H1 (cell line): ENCODE data around the gene TRABD2A. TPM values are rescaled to one million over a fixed set of nuclear protein-coding genes. Genes with fewer than 3 reads are reported as not detected.

Experiments
- CTCF ChIA-PET: fragments of 300-600 bp; sonication (Branson Sonifier 250); formaldehyde crosslinking; loops from one replicate; lab custom pipeline; 2021; ENCODE audit not compliant: partially characterized antibody; lab: Charles Lee
- POLR2A ChIA-PET: fragments of 300-600 bp; sonication (Branson Sonifier 250); formaldehyde crosslinking; loops from one replicate; lab custom pipeline; 2021; ENCODE audit warnings: inconsistent platforms; ENCODE audit not compliant: partially characterized antibody; lab: Charles Lee
- DNase-seq, 2 experiments: peaks; one replicate each; pipeline versions ENCODE4 v3.0.0 to v3.0.0-alpha.2; 2010 to 2022; ENCODE audit warnings: low spot score in 2 of 2, low read depth in 1 of 2, mixed read lengths in 1 of 2
- FAIRE-seq: peaks from 2 replicates; lab custom pipeline; 2011; peaks lifted over from hg19 to GRCh38; lab: Jason Lieb, UNC
- H2AFZ ChIP-seq: 2 replicates; pipeline ENCODE4 v1.8.1; 2012; ENCODE audit warnings: low read length, inconsistent platforms
- H2AK5ac ChIP-seq: 2 replicates; pipeline ENCODE4 v1.6.1; 2013; ENCODE audit warnings: low read depth, low read length
- H2BK120ac ChIP-seq: replicated peaks from 2 replicates; pipeline ENCODE3; 2013; ENCODE audit warnings: low read depth, low read length, inconsistent platforms
- H2BK12ac ChIP-seq: 2 replicates; pipeline ENCODE4 v1.6.1; 2013; ENCODE audit warnings: low read depth, low read length
- H2BK15ac ChIP-seq: 2 replicates; pipeline ENCODE4 v1.6.1; 2013; ENCODE audit warnings: low read length
- H2BK20ac ChIP-seq: 2 replicates; pipeline ENCODE4 v1.6.1; 2013; ENCODE audit warnings: low read length
- H2BK5ac ChIP-seq: 2 replicates; pipeline ENCODE4 v1.6.1; 2013; ENCODE audit warnings: low read depth, low read length
- H3K14ac ChIP-seq: 2 replicates; pipeline ENCODE4 v1.6.1; 2013; ENCODE audit warnings: inconsistent platforms; ENCODE audit not compliant: insufficient read length
- H3K18ac ChIP-seq: 2 replicates; pipeline ENCODE4 v1.6.1; 2013; ENCODE audit warnings: low read length; ENCODE audit errors: extremely low read depth
- H3K23ac ChIP-seq: 2 replicates; pipeline ENCODE4 v1.6.1; 2013; ENCODE audit warnings: inconsistent platforms; ENCODE audit not compliant: insufficient read length
- H3K23me2 ChIP-seq: 2 replicates; pipeline ENCODE4 v1.6.1; 2013; ENCODE audit warnings: low read depth, low read length
- H3K27ac ChIP-seq: 2 replicates; pipeline ENCODE4 v1.6.1; 2011; ENCODE audit warnings: low read depth, low read length, inconsistent platforms
- H3K27me3 ChIP-seq, 4 experiments: replicated peaks in 1 of 4; 1 replicate in 1 of 4; 2 replicates in 3 of 4; pipeline versions ENCODE4 v1.6.1 to v1.8.1; 2011 to 2013; ENCODE audit warnings: low read length in 3 of 4, mild to moderate bottlenecking in 3 of 4, inconsistent platforms in 2 of 4, mixed read lengths in 2 of 4, moderate library complexity in 1 of 4; ENCODE audit not compliant: control insufficient read depth in 3 of 4, insufficient read depth in 3 of 4; ENCODE audit errors: extremely low read depth in 1 of 4
- H3K36me3 ChIP-seq, 4 experiments: 2 replicates each; pipeline versions ENCODE4 v1.6.1 to v1.8.1; 2011 to 2013; ENCODE audit warnings: mild to moderate bottlenecking in 4 of 4, low read length in 3 of 4, moderate library complexity in 2 of 4, control low read depth in 1 of 4, inconsistent platforms in 1 of 4; ENCODE audit not compliant: insufficient read depth in 4 of 4, control insufficient read depth in 2 of 4
- H3K4ac ChIP-seq: replicated peaks from 2 replicates; pipeline ENCODE3; 2013; ENCODE audit warnings: low read length, low read depth, mixed read lengths, inconsistent platforms; ENCODE audit not compliant: insufficient read length
- H3K4me1 ChIP-seq, 4 experiments: replicated peaks in 1 of 4; 1 replicate in 1 of 4; 2 replicates in 3 of 4; pipeline versions ENCODE4 v1.6.1 to v1.8.1; 2011 to 2013; ENCODE audit warnings: low read length in 3 of 4, inconsistent platforms in 2 of 4, mixed read lengths in 1 of 4; ENCODE audit not compliant: insufficient read depth in 4 of 4, control insufficient read depth in 3 of 4
- H3K4me2 ChIP-seq, 2 experiments: 2 replicates each; pipeline versions ENCODE4 v1.6.1 to v1.8.1; 2011 to 2013; ENCODE audit warnings: low read depth in 2 of 2, low read length in 2 of 2, control low read depth in 1 of 2, inconsistent platforms in 1 of 2, mild to moderate bottlenecking in 1 of 2; ENCODE audit not compliant: insufficient read depth in 1 of 2
- H3K4me3 ChIP-seq, 4 experiments: fragments of 200-600, 300-600 bp in 1 of 4; sonication (generic), shearing (Covaris generic), sonication (Bioruptor Twin) in 1 of 4; 2 replicates each; pipeline versions ENCODE4 v1.5.1 to v1.8.1; 2011 to 2016; ENCODE audit warnings: low read length in 4 of 4, low read depth in 3 of 4, control low read depth in 2 of 4, inconsistent platforms in 2 of 4, mild to moderate bottlenecking in 2 of 4, mixed read lengths in 1 of 4, moderate library complexity in 1 of 4; ENCODE audit not compliant: insufficient read depth in 2 of 4; ENCODE audit errors: extremely low read depth in 1 of 4
- H3K56ac ChIP-seq: replicated peaks from 2 replicates; pipeline ENCODE3; 2013; ENCODE audit warnings: low read depth, mild to moderate bottlenecking, mixed read lengths, low read length, inconsistent platforms; ENCODE audit not compliant: insufficient read length
- H3K79me1 ChIP-seq: 2 replicates; pipeline ENCODE4 v1.6.1; 2013; ENCODE audit warnings: low read depth, low read length, control low read depth
- H3K79me2 ChIP-seq, 2 experiments: 2 replicates each; pipeline versions ENCODE4 v1.6.1 to v1.8.1; 2012 to 2013; ENCODE audit warnings: low read length in 2 of 2, mild to moderate bottlenecking in 2 of 2, inconsistent platforms in 1 of 2; ENCODE audit not compliant: insufficient read depth in 2 of 2, control insufficient read depth in 1 of 2
- H3K9ac ChIP-seq, 4 experiments: replicated peaks in 1 of 4; 1 replicate in 1 of 4; 2 replicates in 3 of 4; pipeline versions ENCODE4 v1.6.1 to v1.8.1; 2011 to 2013; ENCODE audit warnings: low read depth in 3 of 4, low read length in 3 of 4, control low read depth in 2 of 4, mild to moderate bottlenecking in 2 of 4, moderate library complexity in 2 of 4, inconsistent platforms in 1 of 4; ENCODE audit errors: extremely low read depth in 1 of 4
- H3K9me3 ChIP-seq, 2 experiments: 2 replicates each; pipeline versions ENCODE4 v1.6.1 to v1.8.1; 2012 to 2013; ENCODE audit warnings: mild to moderate bottlenecking in 2 of 2, moderate library complexity in 2 of 2, control low read depth in 1 of 2, inconsistent platforms in 1 of 2, low read depth in 1 of 2, low read length in 1 of 2, mixed read lengths in 1 of 2; ENCODE audit not compliant: insufficient read depth in 2 of 2
- H4K20me1 ChIP-seq, 2 experiments: replicated peaks in 1 of 2; 2 replicates each; pipeline versions ENCODE3 to v1.8.1; 2011 to 2013; ENCODE audit warnings: inconsistent platforms in 2 of 2, low read length in 2 of 2, mild to moderate bottlenecking in 1 of 2; ENCODE audit not compliant: insufficient read depth in 2 of 2, control insufficient read depth in 1 of 2
- H4K5ac ChIP-seq: 2 replicates; pipeline ENCODE4 v1.6.1; 2013; ENCODE audit warnings: low read length, low read depth, mixed read lengths, inconsistent platforms; ENCODE audit not compliant: insufficient read length
- H4K8ac ChIP-seq: 2 replicates; pipeline ENCODE4 v1.8.0; 2013; ENCODE audit warnings: mild to moderate bottlenecking, moderate library complexity, low read length, inconsistent platforms; ENCODE audit not compliant: insufficient read depth; ENCODE audit errors: extremely low read depth
- H4K91ac ChIP-seq: replicated peaks from 2 replicates; pipeline ENCODE3; 2013; ENCODE audit warnings: low read length, mixed read lengths, inconsistent platforms; ENCODE audit not compliant: insufficient read length
- EZH2 ChIP-seq: fragments of 200-600 bp; sonication (generic); IDR thresholded peaks from 2 replicates; pipeline ENCODE4 v1.7.1; 2012; ENCODE audit warnings: low read depth, mild to moderate bottlenecking, moderate library complexity, low read length, inconsistent platforms; ENCODE audit not compliant: severe bottlenecking
- KDM5A ChIP-seq: fragments of 200-600 bp; IDR thresholded peaks from 2 replicates; pipeline ENCODE4 v1.7.1; 2012; ENCODE audit warnings: mild to moderate bottlenecking, low read length, inconsistent platforms, mixed read lengths
- NANOG ChIP-seq: IDR thresholded peaks from 2 replicates; pipeline ENCODE4 v1.6.1; 2011; ENCODE audit warnings: low read length, low read depth, mild to moderate bottlenecking, inconsistent platforms; ENCODE audit not compliant: insufficient read depth, poor library complexity, severe bottlenecking
- PHF8 ChIP-seq: fragments of 200-600 bp; sonication (generic); conservative IDR thresholded peaks from 2 replicates; pipeline ENCODE4 v1.7.1; 2012; ENCODE audit warnings: low read depth, mild to moderate bottlenecking, inconsistent platforms, low read length, moderate library complexity
- SIN3A ChIP-seq, 2 experiments: IDR thresholded peaks in 1 of 2; conservative IDR thresholded peaks in 1 of 2; 2 replicates each; pipeline ENCODE4 v1.6.1; 2011 to 2012; ENCODE audit warnings: low read length in 2 of 2, improper control_type of control experiment in 1 of 2, low read depth in 1 of 2, mild to moderate bottlenecking in 1 of 2
- TAF1 ChIP-seq: IDR thresholded peaks from 2 replicates; pipeline ENCODE4 v1.6.1; 2011; ENCODE audit warnings: mild to moderate bottlenecking, low read depth, low read length
- TCF12 ChIP-seq: IDR thresholded peaks from 2 replicates; pipeline ENCODE4 v1.6.1; 2011; ENCODE audit warnings: low read depth, mild to moderate bottlenecking, low read length
- WGBS, 2 experiments: shearing (Covaris generic) in 1 of 2; methylation state at CpG; one replicate each; pipeline versions ENCODE4 v1.1.6 to v1.1.7; 2013 to 2015; ENCODE audit warnings: low lambda C conversion rate in 2 of 2, mixed read lengths in 2 of 2, inconsistent platforms in 1 of 2, low coverage in 1 of 2, missing lambda C conversion rate in 1 of 2; ENCODE audit not compliant: insufficient replicate concordance in 2 of 2, insufficient coverage in 1 of 2, insufficient read length in 1 of 2; ENCODE audit errors: extremely low coverage in 1 of 2, missing lambda C conversion rate in 1 of 2; 5-methylcytosine and 5-hydroxymethylcytosine counted together
- polyA plus RNA-seq, 7 experiments: library from polyadenylated mRNA; depleted of rRNA in 3 of 7; stranded (reverse) in 5 of 7; unstranded in 2 of 7; fragments of >200 nt in 5 of 7; fragments of 200-250 nt in 2 of 7; gene quantifications; 1 replicate in 5 of 7; 2 replicates in 1 of 7; 4 replicates in 1 of 7; pipeline versions ENCODE4 v1.2.1 to v1.2.3, GENCODE V29; 2011 to 2013; ENCODE audit warnings: missing spikeins in 2 of 7, mixed read lengths in 2 of 7
- total RNA-seq: library from RNA; stranded (reverse); fragmentation: NEBNext Ultra II Directional; extraction: Animal tissue kit (Norgen Biotek cat#: 25700); gene quantifications from 2 replicates; pipeline ENCODE4 v1.2.1, GENCODE V29; 2021

Gene TRABD2A
- total and polyA plus RNA-seq, 2 of the 8 experiments (the other 6 are each of a cell fraction or from before 2014, with no cell fraction given), result 17.3 to 18.6 TPM

DNA sequence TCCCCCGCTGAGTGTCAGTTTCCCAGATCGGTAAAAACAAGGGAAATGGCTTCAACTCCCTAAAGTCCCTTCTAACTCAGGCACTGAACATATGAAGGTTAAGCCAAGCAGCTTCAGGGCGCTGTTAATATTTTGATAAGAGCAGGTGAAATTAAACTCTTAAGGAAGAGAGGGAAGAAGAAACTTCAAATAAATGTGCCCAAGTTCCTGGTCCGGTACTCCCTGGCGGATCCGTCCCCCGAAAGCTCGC is 564 bp downstream of the TRABD2A start:
- no peak overlapping the region for H2AK5ac ChIP-seq
- no peak overlapping the region for H2BK20ac ChIP-seq
- peak overlapping the region; percentile 96; the same call in 1 of the 2 replicates for H3K18ac ChIP-seq
- no peaks in the 10 kb centered on the region for H3K9me3 ChIP-seq
- FAIRE-seq (no peak), DNase-seq (no peak)
- peaks cover 12 to 42% (median 39%) of the 10 kb centered on the region in 4 experiments for H3K27me3 ChIP-seq
- peak overlapping the region; percentile 57 to 86 (median 70) for H3K4me3 ChIP-seq
- H3K23ac ChIP-seq, result no peak overlapping the region
- H4K91ac ChIP-seq, result no peak overlapping the region
- no peak overlapping the region for H4K5ac ChIP-seq
- no peak overlapping the region for H3K56ac ChIP-seq
- H2BK12ac ChIP-seq, result peak overlapping the region; percentile 44; the same call in 1 of the 2 replicates
- peaks cover 0 to 5% of the 10 kb centered on the region in 2 experiments for H4K20me1 ChIP-seq
- peak overlapping the region; percentile 90; the same call in 1 of the 2 replicates for H4K8ac ChIP-seq
- no peaks in the 10 kb centered on the region; the same call in 1 of the 2 replicates for H3K79me1 ChIP-seq
- H3K4me2 ChIP-seq, result peak overlapping the region; percentile 93 to 95
- ChIA-PET CTCF (interaction anchor here (0.7 to 8.1 kb wide), 9 partner anchors 12 to 405 kb away, joined by 3 to 38 read pairs (median 3); no protein-coding TSS in a partner anchor), POLR2A (interaction anchor here (0.9 to 1.6 kb wide), 7 partner anchors 8 to 53 kb away, joined by 3 to 5 read pairs (median 3); no protein-coding TSS in a partner anchor)
- 0 out of 4 replicates have a peak, but pooled peaks of 1 of the 2 experiments have one; percentile 18 for TF ChIP-seq SIN3A (conservative IDR thresholded peaks at IDR 0.05 in 1 of 2, IDR thresholded peaks at IDR 0.05 in 1 of 2; ENCODE audit: low read depth in 1 of 2, low read length in 2 of 2)
- TF ChIP-seq PHF8, result 0 out of 2 replicates have a peak, but pooled peaks have one; percentile 21
- TF ChIP-seq TAF1, result no peak
- TF ChIP-seq EZH2, result peak; percentile 86
- TF ChIP-seq KDM5A, result no peak
- no peak for TF ChIP-seq TCF12
- no peak for TF ChIP-seq NANOG
- no peak overlapping the region for H2BK5ac ChIP-seq
- H3K14ac ChIP-seq, result no peak overlapping the region
- no peak overlapping the region for H3K27ac ChIP-seq
- peak overlapping the region; percentile 36 to 76 (median 66); a peak in 6 of 7 replicates for H3K9ac ChIP-seq
- no peak overlapping the region for H2BK15ac ChIP-seq
- H2BK120ac ChIP-seq, result peak overlapping the region; percentile 10
- peak overlapping the region; percentile 41 for H3K4ac ChIP-seq
- peaks cover 18% of the 10 kb centered on the region for H3K23me2 ChIP-seq
- peaks cover 0 to 3% (median under 1%) of the 10 kb centered on the region in 4 experiments; a peak in 3 of 7 replicates for H3K4me1 ChIP-seq
- H3K79me2 ChIP-seq, result no peaks in the 10 kb centered on the region
- H2AFZ ChIP-seq, result peak overlapping the region; percentile 52; the same call in 1 of the 2 replicates
- WGBS, 2 experiments, result 2% methylated on average over 7 of the region's 8 CpGs; no CpG with 5 or more reads in 1 of the 2 experiments
- no peaks in the 10 kb centered on the region for H3K36me3 ChIP-seq
